Measurements from ENCODE around the gene GPER1. TPM values are rescaled to one million over a fixed set of nuclear protein-coding genes. Genes with fewer than 3 reads are reported as not detected.

Gene GPER1
- total and polyA plus RNA-seq, 8 donors: 0.20 to 3.5 (median 1.0) TPM

GRCh38 chr7:1059200-1060091 lies 28.5 kb upstream of the GPER1 start:
- ATAC-seq: peak in 3 of 4 donors; percentile 57 to 83 (median 83)
- FAIRE-seq: no peak
- DNase-seq: peak in 5 of 6 donors; percentile 61 to 76 (median 66)
- Histone ChIP-seq H3K9me3 (no peaks in the 10 kb centered on the region), H3K27ac (no peak overlapping the region), H3K4me3 (peak overlapping the region in 1 of 4 donors; percentile 29), H3K36me3 (peaks cover 0 to 5% (median 0%) of the 10 kb centered on the region in 3 donors), H3K27me3 (no peaks in the 10 kb centered on the region), H3K4me1 (peaks cover 0 to 9% (median 0%) of the 10 kb centered on the region in 3 donors)
- TF ChIP-seq CTCF (IDR thresholded peaks at IDR 0.05): no peak
- 36 to 52% methylated on average over 47 to 54 of the region's 55 CpGs for WGBS, 2 donors
- intact Hi-C loops (cut with DNase I): loop anchor here in 2 of 3 donors (5.0 to 10.0 kb wide), 3 partner anchors 62 to 155 kb away; no protein-coding TSS in a partner anchor

GRCh38 chr7:1060315-1061072 lies 27.4 kb upstream of the GPER1 start:
- Histone ChIP-seq H3K36me3 (peaks cover 0 to 5% (median 0%) of the 10 kb centered on the region in 3 donors), H3K27me3 (no peaks in the 10 kb centered on the region), H3K4me3 (peak overlapping the region in 1 of 4 donors; percentile 29), H3K27ac (no peak overlapping the region), H3K9me3 (no peaks in the 10 kb centered on the region), H3K4me1 (peaks cover 0 to 9% (median 0%) of the 10 kb centered on the region in 3 donors)
- no peak for FAIRE-seq
- ATAC-seq: peak; percentile 29 to 53 (median 42)
- TF ChIP-seq CTCF (IDR thresholded peaks at IDR 0.05): no peak
- intact Hi-C loops (cut with DNase I): loop anchor here in 2 of 3 donors (5.0 kb wide), 2 partner anchors 63 to 68 kb away; no protein-coding TSS in a partner anchor
- peak in 4 of 6 donors; percentile 61 to 66 (median 64) for DNase-seq
- WGBS, 2 donors: 49 to 51% methylated on average over 35 of the region's 35 CpGs

GRCh38 chr7:1061180-1061579 lies 26.7 kb upstream of the GPER1 start:
- Histone ChIP-seq H3K4me3 (no peak overlapping the region), H3K27me3 (no peaks in the 10 kb centered on the region), H3K27ac (no peak overlapping the region), H3K36me3 (peaks cover 0 to 5% (median 0%) of the 10 kb centered on the region in 3 donors), H3K9me3 (no peaks in the 10 kb centered on the region), H3K4me1 (peaks cover 0 to 9% (median 0%) of the 10 kb centered on the region in 3 donors)
- 90 to 92% methylated on average over 9 of the region's 9 CpGs for WGBS, 2 donors
- peak in 1 of 6 donors; percentile 63 for DNase-seq
- intact Hi-C loops (cut with DNase I): loop anchor here in 2 of 3 donors (5.0 kb wide), 2 partner anchors 64 to 69 kb away; no protein-coding TSS in a partner anchor
- no peak for FAIRE-seq
- TF ChIP-seq CTCF (IDR thresholded peaks at IDR 0.05): no peak
- no peak for ATAC-seq

GRCh38 chr7:1062296-1063294 lies 25.3 kb upstream of the GPER1 start:
- no peaks in the 10 kb centered on the region for H3K27me3 ChIP-seq
- peaks cover 0 to 9% (median 0%) of the 10 kb centered on the region in 3 donors for H3K4me1 ChIP-seq
- intact Hi-C loops (cut with DNase I): loop anchor here in 2 of 3 donors (5.0 kb wide), 2 partner anchors 65 to 70 kb away; no protein-coding TSS in a partner anchor
- 90% methylated on average over 33 of the region's 33 CpGs for WGBS, 2 donors
- H3K4me3 ChIP-seq: no peak overlapping the region
- TF ChIP-seq CTCF (IDR thresholded peaks at IDR 0.05): no peak
- H3K36me3 ChIP-seq: peaks cover 0 to 5% (median 0%) of the 10 kb centered on the region in 3 donors
- ATAC-seq: no peak
- no peak overlapping the region for H3K27ac ChIP-seq
- H3K9me3 ChIP-seq: no peaks in the 10 kb centered on the region
- peak in 1 of 6 donors; percentile 19 for DNase-seq
- no peak for FAIRE-seq

All from pancreas (tissue), 10 donors.